Lung (tissue), 12 donors: ENCODE measurements around the gene GPX4. TPM values are rescaled to one million over a fixed set of nuclear protein-coding genes. Genes with fewer than 3 reads are reported as not detected.
A peak's percentile ranks its signal among the peaks of the same experiment; 100 is the strongest.

ENCODE experiments used
- ATAC-seq: fragments of 200-7000 bp; cut with Tn5 transposase; one replicate; pipeline ENCODE4 v1.9.1; 2020; ENCODE audit warnings: moderate number of reproducible peaks; ENCODE audit not compliant: insufficient read depth, low FRiP score
- DNase-seq, 3 donors: peaks; one replicate each; pipeline ENCODE4 v3.0.0-alpha.2; 2013 to 2017
- H3K27ac ChIP-seq, 2 donors: one replicate each; pipeline ENCODE4 v1.5.1; 2013; ENCODE audit warnings: mild to moderate bottlenecking in 2 of 2, moderate library complexity in 2 of 2, control low read depth in 1 of 2, inconsistent platforms in 1 of 2, low read depth in 1 of 2, low read length in 1 of 2
- H3K27me3 ChIP-seq, 3 donors: one replicate each; pipeline ENCODE4 v1.5.1; 2013; ENCODE audit warnings: low read length in 2 of 3; ENCODE audit not compliant: control insufficient read depth in 3 of 3, insufficient read depth in 3 of 3
- H3K36me3 ChIP-seq, 4 donors: one replicate each; pipeline ENCODE4 v1.5.1; 2013; ENCODE audit warnings: low read length in 4 of 4, mild to moderate bottlenecking in 1 of 4, moderate library complexity in 1 of 4; ENCODE audit not compliant: control insufficient read depth in 4 of 4, insufficient read depth in 4 of 4
- H3K4me1 ChIP-seq, 5 donors: one replicate each; pipeline ENCODE4 v1.5.1; 2013; ENCODE audit warnings: low read length in 5 of 5, mild to moderate bottlenecking in 2 of 5, moderate library complexity in 1 of 5; ENCODE audit not compliant: control insufficient read depth in 5 of 5, insufficient read depth in 5 of 5
- H3K4me3 ChIP-seq: one replicate; pipeline ENCODE4 v1.5.1; 2013; ENCODE audit warnings: mild to moderate bottlenecking, control low read depth, moderate library complexity
- H3K9ac ChIP-seq, 2 donors: one replicate each; pipeline ENCODE4 v1.5.1; 2013; ENCODE audit warnings: low read length in 2 of 2, control low read depth in 1 of 2; ENCODE audit not compliant: insufficient read depth in 1 of 2
- H3K9me3 ChIP-seq, 4 donors: one replicate each; pipeline ENCODE4 v1.5.1; 2013; ENCODE audit warnings: low read length in 3 of 4, mild to moderate bottlenecking in 1 of 4, moderate library complexity in 1 of 4; ENCODE audit not compliant: control insufficient read depth in 4 of 4, insufficient read depth in 3 of 4
- CTCF ChIP-seq: IDR thresholded peaks from 2 replicates; pipeline ENCODE4 v1.5.1; 2012; ENCODE audit warnings: mild to moderate bottlenecking; ENCODE audit errors: control extremely low read depth, extremely low read depth
- WGBS, 2 donors: extraction: QIAGEN DNeasy Blood & Tissue Kit; methylation state at CpG; one replicate each; pipeline ENCODE4 v1.1.7; 2013; 5-methylcytosine and 5-hydroxymethylcytosine counted together
- polyA plus RNA-seq, 2 donors: library from polyadenylated mRNA; stranded (reverse); fragments of 200-250 nt; gene quantifications; one replicate each; pipeline ENCODE4 v1.2.1, GENCODE V29; 2013
- total RNA-seq, 2 donors: library from RNA; depleted of rRNA in 1 of 2; stranded (reverse); fragments of >200 nt in 1 of 2; gene quantifications; one replicate each; pipeline ENCODE4 v1.2.1, GENCODE V29; 2014 to 2021
- donor health status: control.
- donor health status: control.
- donor health status: Bipolar disorder and iron deficiency.
- donor health status: healthy.
- donor health status: DM: yes; HTN: yes; CAD: no.

The GPX4 gene
- total and polyA plus RNA-seq, 4 donors: 91.6 to 1,031 (median 466) TPM

DNA sequence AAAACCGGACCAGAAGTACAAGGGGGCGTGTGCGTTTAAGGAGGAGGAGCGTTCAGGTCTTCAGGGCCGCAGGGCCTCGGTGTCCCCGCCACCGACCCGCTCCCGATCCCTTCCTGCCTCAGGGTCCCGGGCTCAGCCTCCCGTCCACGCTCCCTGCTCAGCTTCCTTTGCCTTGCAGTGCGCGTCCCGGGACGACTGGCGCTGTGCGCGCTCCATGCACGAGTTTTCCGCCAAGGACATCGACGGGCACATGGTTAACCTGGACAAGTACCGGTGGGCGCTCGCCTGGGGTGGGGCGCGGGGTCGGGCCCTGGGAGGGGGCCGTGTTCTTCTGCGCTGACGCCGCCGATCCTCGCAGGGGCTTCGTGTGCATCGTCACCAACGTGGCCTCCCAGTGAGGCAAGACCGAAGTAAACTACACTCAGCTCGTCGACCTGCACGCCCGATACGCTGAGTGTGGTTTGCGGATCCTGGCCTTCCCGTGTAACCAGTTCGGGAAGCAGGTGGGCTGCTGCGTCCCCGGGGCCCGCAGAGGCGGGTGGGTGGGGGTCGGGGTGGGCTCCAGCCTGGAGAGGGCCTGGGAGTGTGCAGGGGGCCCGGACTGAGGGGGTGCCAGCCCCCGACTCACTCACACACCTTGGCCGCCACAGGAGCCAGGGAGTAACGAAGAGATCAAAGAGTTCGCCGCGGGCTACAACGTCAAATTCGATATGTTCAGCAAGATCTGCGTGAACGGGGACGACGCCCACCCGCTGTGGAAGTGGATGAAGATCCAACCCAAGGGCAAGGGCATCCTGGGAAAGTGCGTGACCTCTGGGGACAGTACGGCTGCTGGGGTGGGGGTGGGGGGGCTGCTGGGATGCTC lies 1.4 kb downstream of the GPX4 start:
- TF ChIP-seq CTCF: no peak
- Histone ChIP-seq H3K4me3 (peak overlapping the region; percentile 82), H3K36me3 (peaks cover 0 to 45% (median 4%) of the 10 kb centered on the region in 4 donors), H3K27me3 (no peaks in the 10 kb centered on the region), H3K9ac (peak overlapping the region in 1 of 2 donors; percentile 28), H3K4me1 (peaks cover 6 to 36% (median 19%) of the 10 kb centered on the region in 5 donors), H3K9me3 (peaks cover 0 to 2% (median 0%) of the 10 kb centered on the region in 4 donors), H3K27ac (peak overlapping the region; percentile 99)
- DNase-seq (peak; percentile 48 to 56 (median 49)), ATAC-seq (no peak)
- WGBS, 2 donors: 30 to 35% methylated on average over 69 of the region's 69 CpGs

DNA sequence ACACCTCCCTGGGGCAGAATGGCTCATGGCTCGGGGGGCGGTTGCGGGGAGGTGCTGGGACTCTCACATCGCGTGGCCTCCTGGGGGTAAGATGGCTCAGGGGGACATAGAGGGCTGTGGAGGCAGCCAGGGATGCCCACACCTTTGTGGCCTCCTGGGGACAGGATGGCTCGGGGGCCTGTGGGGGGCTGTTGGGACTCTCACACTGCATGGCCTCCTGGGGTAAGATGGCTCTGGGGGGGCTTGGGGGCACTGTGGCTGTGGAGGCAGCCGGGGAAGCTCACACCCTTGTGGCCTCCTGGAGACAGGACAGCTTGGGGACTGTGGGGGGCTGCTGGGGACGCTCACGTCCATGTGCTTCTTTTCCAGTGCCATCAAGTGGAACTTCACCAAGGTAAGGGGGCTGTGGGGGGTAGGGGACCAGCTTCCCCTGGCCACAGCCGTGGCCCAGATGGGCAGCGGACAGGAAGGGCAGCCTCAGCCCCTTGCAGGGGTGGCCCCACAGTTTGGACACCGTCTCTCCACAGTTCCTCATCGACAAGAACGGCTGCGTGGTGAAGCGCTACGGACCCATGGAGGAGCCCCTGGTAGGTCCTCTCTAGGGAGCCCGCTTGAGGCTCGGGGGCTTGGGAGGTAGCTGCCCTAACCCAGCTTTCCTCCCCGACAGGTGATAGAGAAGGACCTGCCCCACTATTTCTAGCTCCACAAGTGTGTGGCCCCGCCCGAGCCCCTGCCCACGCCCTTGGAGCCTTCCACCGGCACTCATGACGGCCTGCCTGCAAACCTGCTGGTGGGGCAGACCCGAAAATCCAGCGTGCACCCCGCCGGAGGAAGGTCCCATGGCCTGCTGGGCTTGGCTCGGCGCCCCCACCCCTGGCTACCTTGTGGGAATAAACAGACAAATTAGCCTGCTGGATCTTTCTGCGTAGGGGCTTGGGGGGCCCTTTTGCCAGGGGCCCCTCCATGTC lies 2.4 kb downstream of the GPX4 start:
- peaks cover 0 to 2% (median 0%) of the 10 kb centered on the region in 4 donors for H3K9me3 ChIP-seq
- TF ChIP-seq CTCF: no peak
- no peaks in the 10 kb centered on the region for H3K27me3 ChIP-seq
- peaks cover 0 to 54% (median 5%) of the 10 kb centered on the region in 4 donors for H3K36me3 ChIP-seq
- DNase-seq (no peak), ATAC-seq (no peak)
- 85 to 89% methylated on average over 31 to 32 of the region's 32 CpGs for WGBS, 2 donors
- no peak overlapping the region for H3K9ac ChIP-seq
- H3K27ac ChIP-seq: no peak overlapping the region
- no peak overlapping the region for H3K4me3 ChIP-seq
- peaks cover 6 to 36% (median 19%) of the 10 kb centered on the region in 5 donors for H3K4me1 ChIP-seq

- WGBS, 2 donors: 65 to 66% methylated on average over 17 of the region's 17 CpGs
- TF ChIP-seq CTCF: no peak
- DNase-seq (no peak), ATAC-seq (no peak)
- H3K4me1 ChIP-seq: peaks cover 6 to 28% (median 12%) of the 10 kb centered on the region in 5 donors
- H3K9me3 ChIP-seq: peaks cover 0 to 2% (median 0%) of the 10 kb centered on the region in 4 donors
- no peaks in the 10 kb centered on the region for H3K27me3 ChIP-seq
- peaks cover 0 to 61% (median 6%) of the 10 kb centered on the region in 4 donors for H3K36me3 ChIP-seq
- no peak overlapping the region for H3K4me3 ChIP-seq
- no peak overlapping the region for H3K9ac ChIP-seq
- no peak overlapping the region for H3K27ac ChIP-seq
Observed at GRCh38 chr19:1106841-1107660, 3.3 kb downstream of the GPX4 start.
